Motor neuron (in vitro differentiated cells): Measurements from ENCODE around the gene EMSY. TPM values are rescaled to one million over a fixed set of nuclear protein-coding genes. Genes with fewer than 3 reads are reported as not detected.

Experiments
- ATAC-seq, 8 experiments: fragments of 200-7000 bp; cut with Tn5 transposase; replicated peaks in 6 of 8; 2 replicates each; pipeline ENCODE4 v1.8.0; 2021; ENCODE audit warnings: mild to moderate bottlenecking in 8 of 8, moderate library complexity in 8 of 8
- H3K27ac ChIP-seq, 2 donors: fragments of 250-450 bp; sonication (Bioruptor Pico); 2 replicates each; pipeline ENCODE4 v1.9.0; 2021; ENCODE audit warnings: antibody characterized with exemption in 2 of 2, mild to moderate bottlenecking in 2 of 2, moderate library complexity in 1 of 2
- H3K4me1 ChIP-seq, 2 donors: fragments of 250-450 bp; sonication (Bioruptor Pico); replicated peaks in 1 of 2; 2 replicates each; pipeline ENCODE4 v1.6.1; 2021; ENCODE audit warnings: antibody characterized with exemption in 2 of 2, mild to moderate bottlenecking in 2 of 2, moderate library complexity in 1 of 2
- H3K4me3 ChIP-seq, 5 donors: fragments of 250-450 bp; sonication (Bioruptor Pico); 2 replicates each; pipeline ENCODE4 v1.9.0; 2021; ENCODE audit warnings: antibody characterized with exemption in 5 of 5, mild to moderate bottlenecking in 5 of 5, moderate library complexity in 4 of 5
- WGBS, 10 experiments: fragments of 450-650 bp; shearing (Covaris generic); methylation state at CpG; one replicate each; pipeline ENCODE4 v1.0.0; 2022; 5-methylcytosine and 5-hydroxymethylcytosine counted together
- in situ Hi-C, 9 experiments: fragments of 400-800 bp; cut with MboI; loops; one replicate each; pipeline ENCODE4 v1.15.0; 2021; ENCODE audit warnings: low sequenced_read_pairs in 9 of 9, low pct_unique_long_range_greater_than_20kb in 2 of 9; ENCODE audit not compliant: unreplicated experiment in 9 of 9
- total RNA-seq, 8 experiments: library from RNA; unstranded; fragments of 300-600 nt; gene quantifications; 2 replicates each; pipeline versions ENCODE4 v1.2.3 to v1.2.4, GENCODE V29; 2022

The EMSY gene
- total RNA-seq, 8 experiments from 2014 or later = 9.1 to 29.5 (median 20.8) TPM

DNA sequence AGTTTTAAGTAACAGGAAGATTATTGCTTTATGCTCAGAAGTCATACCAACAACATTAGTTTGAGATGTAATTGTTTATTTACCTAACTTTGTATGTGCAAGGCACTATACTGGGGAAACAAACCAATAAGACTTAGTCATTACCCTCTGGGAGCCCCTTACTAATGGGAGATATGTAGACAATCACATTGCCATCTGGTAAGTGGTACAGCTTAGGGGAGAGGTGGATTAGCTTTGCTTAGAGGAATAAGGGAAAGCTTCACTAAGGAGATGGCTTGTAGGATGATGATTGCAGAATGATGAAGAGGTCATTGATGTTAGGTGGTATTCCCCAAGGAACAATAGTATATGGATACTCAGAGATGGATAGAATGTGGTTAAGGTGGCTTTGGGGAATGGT lies 17.5 kb downstream of the EMSY start:
- in situ Hi-C loops = no loop called here
- ATAC-seq = no peak
- no peak overlapping the region for H3K27ac ChIP-seq
- H3K4me3 ChIP-seq = no peak overlapping the region
- H3K4me1 ChIP-seq = no peaks in the 10 kb centered on the region

DNA sequence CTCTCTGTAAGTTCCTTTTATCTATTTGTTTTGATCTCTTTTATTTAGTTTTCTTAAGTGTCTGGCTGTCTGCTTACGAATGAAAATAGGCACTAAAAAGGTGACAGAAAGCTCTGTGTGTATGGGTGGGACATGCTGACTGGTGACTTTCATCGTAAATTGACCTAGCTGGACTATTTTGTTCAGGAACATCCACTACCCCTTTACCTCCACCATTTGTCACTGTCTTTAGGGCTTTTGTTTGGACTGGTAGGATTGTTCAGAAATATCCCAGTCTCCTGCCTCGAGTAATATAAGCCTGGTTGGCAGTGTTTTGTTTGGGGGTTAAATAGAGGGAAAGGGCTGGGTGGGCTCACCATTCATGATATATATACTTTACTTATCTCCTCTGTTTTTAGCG lies 20.9 kb downstream of the EMSY start:
- no peaks in the 10 kb centered on the region for H3K4me1 ChIP-seq
- no peak overlapping the region for H3K27ac ChIP-seq
- in situ Hi-C loops = no loop called here
- H3K4me3 ChIP-seq = no peak overlapping the region
- WGBS, 10 experiments = 0 to 93% (median 55%) methylated on average over 1 to 3 of the region's 4 CpGs; no CpG with 5 or more reads in 1 of the 10 experiments
- no peak for ATAC-seq

DNA sequence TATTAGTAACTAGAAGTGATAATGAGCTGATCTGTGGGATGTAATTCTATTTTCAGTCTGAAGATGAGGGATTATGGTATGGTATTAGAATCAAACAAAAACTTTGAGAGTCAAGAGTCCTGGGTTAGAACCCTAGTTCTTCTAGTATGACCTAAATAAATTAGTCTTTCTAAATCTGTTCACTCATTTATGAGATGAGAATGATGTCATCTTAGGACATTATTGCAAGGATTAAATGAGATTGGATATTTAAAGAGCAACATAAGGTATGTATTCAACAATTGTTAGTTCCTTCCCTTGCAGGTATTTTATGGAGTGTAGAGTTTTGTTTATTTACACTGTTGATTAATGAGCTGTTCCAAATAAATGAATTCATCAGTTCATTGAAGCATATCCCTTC lies 21.8 kb downstream of the EMSY start:
- H3K4me1 ChIP-seq = no peaks in the 10 kb centered on the region
- no peak overlapping the region for H3K4me3 ChIP-seq
- no peak overlapping the region for H3K27ac ChIP-seq
- in situ Hi-C loops = no loop called here
- ATAC-seq = no peak

DNA sequence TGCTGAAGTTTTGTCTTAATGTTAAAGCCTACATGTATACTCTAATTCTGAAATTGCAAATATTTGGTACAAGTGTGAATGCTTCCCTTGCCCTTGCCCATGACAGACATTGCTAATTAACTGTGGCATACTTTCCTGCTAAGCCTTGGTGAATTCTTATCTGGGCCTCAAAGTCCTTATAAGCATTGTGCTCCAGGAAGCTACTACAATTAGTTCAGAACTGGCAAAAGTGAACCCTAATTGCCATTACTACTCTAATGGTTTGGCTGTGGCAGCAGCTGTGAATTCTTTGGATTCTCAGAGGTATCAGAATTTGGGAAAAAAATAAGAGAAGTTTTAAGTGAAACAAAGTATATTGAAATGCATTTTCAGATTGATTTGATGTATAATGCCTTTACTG lies 24.3 kb downstream of the EMSY start:
- Histone ChIP-seq H3K27ac (no peak overlapping the region), H3K4me3 (no peak overlapping the region), H3K4me1 (no peaks in the 10 kb centered on the region)
- in situ Hi-C loops = no loop called here
- ATAC-seq = no peak

DNA sequence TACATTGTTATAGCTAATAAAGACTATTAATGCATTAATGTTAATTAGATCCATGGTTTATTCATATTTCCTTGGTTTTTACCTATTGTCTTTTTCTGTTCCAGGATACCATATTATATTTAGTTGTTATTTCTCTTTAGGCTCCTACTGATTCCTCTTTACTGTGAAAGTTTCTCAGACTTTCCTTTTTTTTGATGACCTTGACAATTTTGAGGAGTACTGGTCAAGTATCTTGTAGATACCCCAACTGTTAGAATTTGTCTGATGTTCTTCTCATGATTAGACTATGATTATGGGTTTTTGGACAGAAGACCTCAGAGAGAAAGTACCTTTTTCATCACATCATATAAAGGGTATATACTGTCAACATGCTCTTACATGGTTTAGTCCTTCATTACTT lies 26.6 kb downstream of the EMSY start:
- no peak overlapping the region for H3K4me3 ChIP-seq
- in situ Hi-C loops = no loop called here
- no peak overlapping the region for H3K27ac ChIP-seq
- no peak for ATAC-seq
- no peaks in the 10 kb centered on the region for H3K4me1 ChIP-seq

DNA sequence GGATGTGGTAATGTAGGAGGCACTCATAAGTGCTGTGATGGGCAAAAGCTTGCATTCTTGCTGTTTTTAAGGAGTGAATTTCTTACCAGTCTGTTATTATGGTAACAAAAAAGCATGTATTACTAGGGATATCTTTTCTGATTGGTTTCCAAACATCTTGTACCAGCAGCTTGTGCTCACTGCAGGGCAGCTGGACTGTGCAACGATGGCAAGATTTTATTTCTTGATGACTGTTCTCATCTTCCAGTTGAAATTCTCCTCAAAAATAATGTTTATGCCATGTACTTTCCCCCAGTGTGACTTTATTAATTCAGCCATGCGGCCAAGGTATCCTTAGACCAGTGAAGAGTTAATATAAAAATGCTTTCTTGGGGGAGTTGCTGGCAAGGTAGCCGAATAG lies 35.4 kb downstream of the EMSY start:
- Histone ChIP-seq H3K4me3 (no peak overlapping the region), H3K27ac (no peak overlapping the region), H3K4me1 (no peaks in the 10 kb centered on the region)
- WGBS, 10 experiments = 83 to 100% (median 98%) methylated on average over 1 to 3 of the region's 3 CpGs; no CpG with 5 or more reads in 4 of the 10 experiments
- ATAC-seq = no peak
- in situ Hi-C loops = no loop called here

DNA sequence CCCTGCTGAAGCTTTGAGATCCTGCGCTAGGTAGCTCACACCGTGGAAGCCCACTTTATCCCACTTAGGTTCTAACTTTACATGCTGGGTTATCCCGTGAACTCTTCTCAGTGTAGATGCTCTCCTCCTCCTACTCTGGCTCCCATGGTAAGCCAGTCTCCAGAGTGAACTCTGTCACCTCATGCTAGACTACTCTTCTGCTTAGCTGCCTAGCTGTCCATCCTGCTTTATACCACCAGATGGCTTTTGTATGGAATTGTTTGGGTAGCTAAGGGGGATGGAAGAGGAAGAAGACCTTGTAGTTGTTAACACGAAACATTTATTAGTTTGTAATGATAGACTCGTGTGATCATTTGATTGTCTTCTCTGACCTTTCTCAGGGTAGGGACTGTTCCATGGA lies 46.8 kb downstream of the EMSY start:
- in situ Hi-C loops = no loop called here
- peak in 2 of 8 experiments; percentile 35 for ATAC-seq
- WGBS, 10 experiments = 82 to 100% (median 100%) methylated on average over 1 to 5 of the region's 5 CpGs; no CpG with 5 or more reads in 2 of the 10 experiments
- Histone ChIP-seq H3K4me3 (no peak overlapping the region), H3K4me1 (no peaks in the 10 kb centered on the region), H3K27ac (no peak overlapping the region)

DNA sequence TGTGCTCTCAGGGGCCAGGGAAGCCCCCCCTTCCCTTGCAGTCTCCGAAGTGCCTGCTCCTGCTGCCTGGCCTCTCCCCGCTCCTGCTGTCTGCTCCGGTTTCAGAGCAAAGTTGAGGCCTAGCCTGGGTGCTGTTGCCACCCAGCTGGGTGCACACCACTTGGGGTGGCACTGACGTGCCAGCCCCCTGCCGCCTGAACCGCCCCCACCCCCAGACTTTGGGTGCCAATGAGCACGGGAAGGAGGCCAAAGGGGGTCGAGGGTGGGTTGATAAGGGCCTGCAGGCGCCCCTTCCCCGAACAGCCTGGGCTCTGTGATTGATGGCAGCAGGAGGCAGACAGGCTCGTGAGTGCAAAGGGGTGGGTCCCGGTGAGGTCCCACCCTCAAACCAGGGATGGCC lies 48.2 kb downstream of the EMSY start:
- H3K4me3 ChIP-seq = no peak overlapping the region
- H3K27ac ChIP-seq = no peak overlapping the region
- in situ Hi-C loops = no loop called here
- H3K4me1 ChIP-seq = no peaks in the 10 kb centered on the region
- WGBS, 10 experiments = 100% methylated on average over 1 of the region's 12 CpGs; no CpG with 5 or more reads in 9 of the 10 experiments
- no peak for ATAC-seq

DNA sequence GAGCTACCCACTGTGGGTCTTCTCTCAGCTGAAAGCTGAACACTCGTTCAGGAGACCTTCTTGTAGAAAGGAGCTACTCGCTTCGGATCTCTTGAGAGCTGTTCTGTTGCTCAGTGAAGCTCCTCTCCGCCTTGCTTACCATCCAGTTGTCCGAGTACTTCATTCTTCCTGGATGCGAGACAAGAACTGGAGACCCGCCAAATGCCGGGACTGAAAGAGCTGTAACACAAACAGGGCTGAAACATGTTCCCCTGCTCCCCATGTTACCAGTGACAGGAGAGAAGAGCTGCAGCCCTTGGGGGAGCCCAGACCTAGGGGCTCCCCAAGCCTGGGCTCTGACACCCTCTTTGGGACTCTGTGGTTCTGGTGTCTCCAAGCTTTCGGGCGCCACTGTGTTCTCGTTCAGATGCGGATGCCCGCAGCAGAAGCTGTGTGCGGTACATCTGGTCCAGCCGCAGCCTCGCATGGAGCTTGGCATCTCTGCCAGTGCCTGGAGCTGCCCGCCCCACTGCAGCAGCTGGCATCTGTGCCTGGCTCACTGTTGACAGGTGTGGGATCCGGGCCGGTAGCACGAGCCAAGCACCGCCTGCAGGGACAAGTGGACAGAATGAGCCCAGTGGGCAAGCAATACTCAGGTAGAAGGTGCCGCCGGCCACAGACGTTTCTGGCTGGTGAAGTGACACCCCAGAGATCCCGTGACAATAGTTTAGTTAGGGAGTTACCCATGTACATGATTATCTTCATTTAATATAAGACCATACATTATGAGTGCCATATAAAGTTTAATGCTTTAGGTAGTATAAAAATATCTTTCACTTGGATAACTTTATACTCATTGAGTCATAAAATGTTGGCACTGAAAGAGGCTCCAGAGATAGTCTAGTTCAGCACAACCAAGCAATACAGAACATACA lies 49.1 kb downstream of the EMSY start:
- ATAC-seq = no peak
- Histone ChIP-seq H3K4me1 (no peaks in the 10 kb centered on the region), H3K4me3 (no peak overlapping the region), H3K27ac (no peak overlapping the region)
- in situ Hi-C loops = no loop called here
- WGBS, 10 experiments = 78 to 100% (median 94%) methylated on average over 2 to 14 of the region's 25 CpGs; no CpG with 5 or more reads in 2 of the 10 experiments

DNA sequence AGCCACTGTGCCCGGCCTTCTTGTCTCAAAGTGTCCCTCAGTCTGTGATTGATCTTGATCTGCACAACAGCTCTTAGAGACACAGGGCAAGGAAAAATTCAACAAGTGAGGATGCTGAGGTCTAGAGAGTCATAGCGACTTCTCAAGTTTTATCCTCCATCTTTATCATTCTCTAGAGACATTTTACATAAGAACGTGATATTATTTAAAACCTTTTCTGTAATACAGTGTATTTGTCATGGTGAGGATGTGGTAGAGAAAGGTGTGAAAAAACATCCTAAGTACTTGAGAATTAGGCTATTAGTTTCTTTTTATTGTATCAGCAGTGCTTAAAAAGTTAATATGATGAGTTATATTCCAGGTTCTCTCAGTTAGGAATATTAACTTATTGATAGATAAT lies 50.2 kb downstream of the EMSY start:
- WGBS, 10 experiments = 79 to 100% (median 94%) methylated on average over 2 to 3 of the region's 3 CpGs; no CpG with 5 or more reads in 1 of the 10 experiments
- ATAC-seq = no peak
- H3K4me3 ChIP-seq = no peak overlapping the region

DNA sequence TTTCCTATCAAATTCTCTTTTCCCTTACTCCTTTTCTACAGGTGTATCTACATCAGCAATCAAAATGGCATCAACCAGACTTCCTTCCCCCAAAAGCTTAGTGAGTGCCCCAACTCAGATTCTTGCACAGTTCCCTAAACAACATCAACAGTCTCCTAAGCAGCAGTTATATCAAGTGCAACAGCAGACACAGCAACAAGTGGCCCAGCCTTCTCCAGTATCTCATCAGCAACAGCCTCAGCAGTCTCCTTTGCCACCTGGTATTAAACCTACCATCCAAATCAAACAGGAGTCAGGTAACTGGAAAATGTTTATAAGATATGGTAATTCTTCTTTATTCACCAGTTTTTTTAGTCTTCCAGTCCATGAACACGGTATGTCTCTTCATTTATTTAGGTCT lies 51.4 kb downstream of the EMSY start:
- ATAC-seq = no peak
- in situ Hi-C loops = no loop called here
- WGBS, 10 experiments = 88 to 100% (median 100%) methylated on average over 1 of the region's 1 CpG; no CpG with 5 or more reads in 1 of the 10 experiments
- Histone ChIP-seq H3K4me1 (no peaks in the 10 kb centered on the region), H3K27ac (no peak overlapping the region), H3K4me3 (no peak overlapping the region)

More for the DNA sequence above, 50.2 kb downstream of the EMSY start:
- no peaks in the 10 kb centered on the region for H3K4me1 ChIP-seq
- H3K27ac ChIP-seq = no peak overlapping the region
- in situ Hi-C loops = no loop called here

DNA sequence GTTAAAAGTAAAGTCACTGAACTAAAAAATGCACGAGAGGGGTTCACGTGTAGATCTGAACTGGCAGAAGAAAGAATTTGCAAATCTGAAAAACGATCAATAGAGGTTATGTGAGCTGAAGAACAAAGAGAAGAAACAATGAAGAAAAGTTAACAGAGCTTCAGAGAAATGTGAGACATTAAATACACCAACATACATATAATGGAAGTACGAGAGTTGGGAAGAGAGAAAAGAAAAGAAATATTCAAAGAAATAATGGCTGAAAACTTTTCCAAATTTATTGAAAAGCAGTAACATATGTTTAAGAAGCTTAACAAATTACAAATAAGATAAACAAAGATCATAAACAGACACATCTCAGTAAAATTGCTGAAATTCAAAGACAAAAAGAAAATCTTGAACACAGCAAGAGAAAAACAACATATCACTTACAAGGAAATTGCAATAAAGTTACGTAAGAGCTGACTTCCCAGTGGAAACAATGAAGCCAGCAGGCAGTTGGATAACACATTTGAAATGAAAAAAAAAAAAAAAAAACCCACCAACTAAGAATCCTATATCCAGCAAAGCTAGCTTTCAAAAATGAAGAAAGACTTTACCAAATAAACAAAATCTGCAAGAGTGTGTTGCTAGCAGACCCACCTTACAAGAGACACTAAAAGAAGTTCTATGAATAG lies 56.8 kb downstream of the EMSY start:
- no peaks in the 10 kb centered on the region for H3K4me1 ChIP-seq
- no peak for ATAC-seq
- WGBS, 10 experiments = 86 to 99% (median 96%) methylated on average over 3 to 5 of the region's 5 CpGs
- no peak overlapping the region for H3K4me3 ChIP-seq
- in situ Hi-C loops = no loop called here
- no peak overlapping the region for H3K27ac ChIP-seq

DNA sequence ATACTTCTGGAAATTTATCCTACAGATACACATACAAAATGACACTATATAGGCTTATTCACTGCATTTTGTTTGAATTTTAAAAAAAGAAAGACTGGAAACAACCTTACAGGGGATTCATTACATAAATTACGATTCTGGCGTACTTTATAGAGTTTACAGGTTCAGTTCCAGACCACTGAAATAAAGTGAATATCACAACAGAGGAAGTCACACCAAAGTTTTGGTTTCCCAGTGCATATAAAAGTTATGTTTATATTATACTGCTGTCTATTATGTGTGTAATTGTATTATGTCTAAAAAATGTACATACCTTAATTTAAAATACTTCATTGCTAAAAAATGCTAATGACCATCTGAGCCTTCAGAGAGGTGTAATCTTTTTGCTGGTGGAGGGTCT lies 62.0 kb downstream of the EMSY start:
- H3K27ac ChIP-seq = no peak overlapping the region
- WGBS, 10 experiments = 90 to 100% (median 100%) methylated on average over 2 of the region's 2 CpGs; no CpG with 5 or more reads in 3 of the 10 experiments
- H3K4me1 ChIP-seq = no peaks in the 10 kb centered on the region
- no peak overlapping the region for H3K4me3 ChIP-seq
- in situ Hi-C loops = no loop called here
- no peak for ATAC-seq
